Measurements from ENCODE around the gene ATP1A1.

The ATP1A1 gene

DNA sequence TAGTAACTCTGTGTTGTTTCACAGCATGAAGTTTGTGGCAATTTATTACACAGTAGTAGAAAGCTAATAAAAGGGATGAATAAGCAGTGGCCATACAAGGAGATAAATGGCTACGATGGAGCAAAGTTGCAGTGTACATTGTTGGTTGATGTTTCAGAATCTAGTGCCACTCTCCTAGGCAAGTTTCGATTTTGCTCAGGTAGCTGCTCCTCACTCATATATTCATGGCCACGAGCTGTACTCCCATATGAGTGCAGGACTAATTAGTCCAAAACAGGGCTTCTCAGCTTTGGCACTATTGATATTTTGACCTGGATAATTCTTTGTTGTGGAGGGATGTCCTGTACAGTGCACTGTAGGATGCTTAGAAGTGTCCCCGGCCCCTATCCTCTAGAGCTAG is 30.0 kb upstream of the ATP1A1 start:
- no peak overlapping the region for H3K27ac ChIP-seq (ENCODE audit: low read depth, low read length, poor library complexity, severe bottlenecking)
- no peaks in the 10 kb centered on the region for H3K79me2 ChIP-seq (ENCODE audit: insufficient read depth, low read length)
- no peaks in the 10 kb centered on the region for H3K4me1 ChIP-seq (ENCODE audit: insufficient read depth, low read length, severe bottlenecking)
- no peak overlapping the region for H2AFZ ChIP-seq (ENCODE audit: low read length)
- no peaks in the 10 kb centered on the region for H3K9me2 ChIP-seq (ENCODE audit: low read depth, low read length)
- H3K9ac ChIP-seq (ENCODE audit: low read length) = no peak overlapping the region
- H3F3A ChIP-seq (ENCODE audit: insufficient read depth, low read length) = no peaks in the 10 kb centered on the region
- no peak overlapping the region for H3K4me3 ChIP-seq (ENCODE audit: low read depth, low read length, poor library complexity, severe bottlenecking)
- no peaks in the 10 kb centered on the region for H3K27me3 ChIP-seq (ENCODE audit: insufficient read depth, low read length)
- H3K9me3 ChIP-seq (ENCODE audit: low read length) = no peaks in the 10 kb centered on the region
- no peak overlapping the region for H3K4me2 ChIP-seq (ENCODE audit: low read length)
- H4K20me1 ChIP-seq (ENCODE audit: insufficient read depth, low read length) = no peaks in the 10 kb centered on the region
- no peaks in the 10 kb centered on the region for H3K36me3 ChIP-seq (ENCODE audit: insufficient read depth, low read length)
- no peak for TF ChIP-seq CTCF (IDR thresholded peaks at IDR 0.05; ENCODE audit: low read length)
- no peak for TF ChIP-seq EZH2 (IDR thresholded peaks at IDR 0.05; ENCODE audit: borderline replicate concordance, low read length)

DNA sequence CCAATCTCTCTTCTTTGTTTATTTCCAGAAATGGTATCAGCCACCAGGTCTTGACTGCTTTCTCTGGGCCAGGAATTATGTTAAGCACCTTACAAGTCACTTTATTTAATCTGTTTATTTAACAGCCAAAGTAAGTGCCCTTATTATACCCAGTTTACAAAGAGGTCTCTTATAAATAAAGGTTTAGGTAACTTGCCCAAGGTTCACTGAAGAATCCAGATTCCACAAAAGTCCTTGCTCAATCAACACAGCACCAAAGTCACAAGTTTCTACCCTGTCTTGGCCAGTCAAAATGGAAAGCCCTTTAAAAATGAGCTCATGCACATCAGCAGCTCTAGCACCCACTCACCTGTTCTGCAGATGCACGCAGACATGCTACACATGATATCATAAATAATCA is 28.0 kb upstream of the ATP1A1 start:
- Histone ChIP-seq H3K9ac (ENCODE audit: low read length) (no peak overlapping the region), H3F3A (ENCODE audit: insufficient read depth, low read length) (no peaks in the 10 kb centered on the region), H3K27me3 (ENCODE audit: insufficient read depth, low read length) (no peaks in the 10 kb centered on the region), H3K79me2 (ENCODE audit: insufficient read depth, low read length) (no peaks in the 10 kb centered on the region), H3K9me3 (ENCODE audit: low read length) (no peaks in the 10 kb centered on the region), H2AFZ (ENCODE audit: low read length) (no peak overlapping the region), H3K36me3 (ENCODE audit: insufficient read depth, low read length) (no peaks in the 10 kb centered on the region), H4K20me1 (ENCODE audit: insufficient read depth, low read length) (no peaks in the 10 kb centered on the region), H3K4me3 (ENCODE audit: low read depth, low read length, poor library complexity, severe bottlenecking) (no peak overlapping the region), H3K27ac (ENCODE audit: low read depth, low read length, poor library complexity, severe bottlenecking) (no peak overlapping the region), H3K4me2 (ENCODE audit: low read length) (no peak overlapping the region), H3K9me2 (ENCODE audit: low read depth, low read length) (no peaks in the 10 kb centered on the region), H3K4me1 (ENCODE audit: insufficient read depth, low read length, severe bottlenecking) (no peaks in the 10 kb centered on the region)
- no peak for TF ChIP-seq CTCF (IDR thresholded peaks at IDR 0.05; ENCODE audit: low read length)
- TF ChIP-seq EZH2 (IDR thresholded peaks at IDR 0.05; ENCODE audit: borderline replicate concordance, low read length) = no peak

DNA sequence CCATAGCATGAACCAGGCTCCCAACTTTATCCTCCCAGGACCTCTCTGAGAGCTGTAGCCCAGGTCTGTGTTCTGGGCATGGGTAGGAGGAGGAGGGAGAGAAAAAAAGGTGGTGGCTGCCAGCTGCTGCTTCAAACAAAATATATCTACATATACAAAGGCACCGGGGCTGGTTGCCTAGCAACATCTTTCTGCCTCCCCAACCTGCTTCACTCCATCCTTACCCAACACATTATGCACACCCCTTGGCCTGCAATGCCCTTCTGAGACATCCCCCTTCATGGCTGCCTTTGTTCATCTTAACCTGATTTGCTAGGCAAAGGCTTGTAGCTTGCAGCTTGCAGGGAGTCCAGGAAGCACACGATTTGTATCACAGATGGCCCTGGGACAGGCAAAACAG is 27.2 kb upstream of the ATP1A1 start:
- no peak for TF ChIP-seq EZH2 (IDR thresholded peaks at IDR 0.05; ENCODE audit: borderline replicate concordance, low read length)
- TF ChIP-seq CTCF (IDR thresholded peaks at IDR 0.05; ENCODE audit: low read length) = no peak
- no peak overlapping the region for H3K4me3 ChIP-seq (ENCODE audit: low read depth, low read length, poor library complexity, severe bottlenecking)
- H3K9ac ChIP-seq (ENCODE audit: low read length) = no peak overlapping the region
- H3K27me3 ChIP-seq (ENCODE audit: insufficient read depth, low read length) = no peaks in the 10 kb centered on the region
- H3K9me2 ChIP-seq (ENCODE audit: low read depth, low read length) = no peaks in the 10 kb centered on the region
- no peaks in the 10 kb centered on the region for H3K36me3 ChIP-seq (ENCODE audit: insufficient read depth, low read length)
- no peaks in the 10 kb centered on the region for H4K20me1 ChIP-seq (ENCODE audit: insufficient read depth, low read length)
- H2AFZ ChIP-seq (ENCODE audit: low read length) = no peak overlapping the region
- H3K4me1 ChIP-seq (ENCODE audit: insufficient read depth, low read length, severe bottlenecking) = no peaks in the 10 kb centered on the region
- no peak overlapping the region for H3K4me2 ChIP-seq (ENCODE audit: low read length)
- no peaks in the 10 kb centered on the region for H3K79me2 ChIP-seq (ENCODE audit: insufficient read depth, low read length)
- no peaks in the 10 kb centered on the region for H3F3A ChIP-seq (ENCODE audit: insufficient read depth, low read length)
- no peaks in the 10 kb centered on the region for H3K9me3 ChIP-seq (ENCODE audit: low read length)
- no peak overlapping the region for H3K27ac ChIP-seq (ENCODE audit: low read depth, low read length, poor library complexity, severe bottlenecking)
